HepG2 (cell line): ENCODE measurements around the gene RIPK1. TPM values are rescaled to one million over a fixed set of nuclear protein-coding genes. Genes with fewer than 3 reads are reported as not detected.

Experiments
- ARID2 ChIP-seq: sonication (generic); formaldehyde crosslinking; IDR thresholded peaks from 2 replicates; pipeline ENCODE4 v1.8.1; 2022; ENCODE audit warnings: mild to moderate bottlenecking, missing genetic modification reagents, borderline replicate concordance
- ATAD3A ChIP-seq: sonication (generic); formaldehyde crosslinking; IDR thresholded peaks from 2 replicates; pipeline ENCODE4 v1.4.0; 2020; ENCODE audit warnings: missing genetic modification reagents
- CBFB ChIP-seq: sonication (generic); formaldehyde crosslinking; IDR thresholded peaks from 2 replicates; pipeline ENCODE4 v1.4.0; 2020; ENCODE audit warnings: missing genetic modification reagents
- FLYWCH1 ChIP-seq: sonication (generic); formaldehyde crosslinking; IDR thresholded peaks from 2 replicates; pipeline ENCODE4 v1.8.1; 2023; ENCODE audit warnings: mild to moderate bottlenecking, missing genetic modification reagents
- HOXA7 ChIP-seq: sonication (generic); formaldehyde crosslinking; IDR thresholded peaks from 2 replicates; pipeline ENCODE4 v1.8.1; 2022; ENCODE audit warnings: mild to moderate bottlenecking, missing genetic modification reagents, moderate library complexity
- KDM2A ChIP-seq: sonication (generic); formaldehyde crosslinking; IDR thresholded peaks from 2 replicates; pipeline ENCODE4 v1.4.0; 2020; ENCODE audit warnings: low read depth, missing genetic modification reagents, borderline replicate concordance
- KLF12 ChIP-seq: sonication (generic); formaldehyde crosslinking; IDR thresholded peaks from 2 replicates; pipeline ENCODE4 v1.4.0; 2020; ENCODE audit warnings: missing genetic modification reagents, borderline replicate concordance
- KLF16 ChIP-seq, 2 experiments: sonication (generic) in 1 of 2; formaldehyde crosslinking in 1 of 2; IDR thresholded peaks; 2 replicates each; pipeline versions ENCODE4 v1.6.1 to v1.8.0; 2016 to 2023; ENCODE audit warnings: missing genetic modification reagents in 2 of 2, missing compliant biosample characterization in 1 of 2
- MATR3 ChIP-seq: sonication (generic); formaldehyde crosslinking; IDR thresholded peaks from 2 replicates; pipeline ENCODE4 v1.4.0; 2020; ENCODE audit warnings: missing genetic modification reagents
- MED8 ChIP-seq: sonication (generic); formaldehyde crosslinking; IDR thresholded peaks from 2 replicates; pipeline ENCODE4 v1.8.1; 2023; ENCODE audit warnings: mild to moderate bottlenecking, missing genetic modification reagents; ENCODE audit not compliant: insufficient replicate concordance
- MTF1 ChIP-seq: sonication (generic); formaldehyde crosslinking; IDR thresholded peaks from 2 replicates; pipeline ENCODE4 v1.5.0; 2020; ENCODE audit warnings: missing genetic modification reagents
- NCOA5 ChIP-seq: sonication (generic); formaldehyde crosslinking; IDR thresholded peaks from 2 replicates; pipeline ENCODE4 v1.4.0; 2020; ENCODE audit warnings: missing genetic modification reagents
- PAX8 ChIP-seq: sonication (generic); formaldehyde crosslinking; IDR thresholded peaks from 2 replicates; pipeline ENCODE4 v1.8.0; 2022; ENCODE audit warnings: mild to moderate bottlenecking, missing genetic modification reagents, borderline replicate concordance
- PHF20 ChIP-seq: sonication (generic); formaldehyde crosslinking; IDR thresholded peaks from 2 replicates; pipeline ENCODE4 v1.5.0; 2020; ENCODE audit warnings: mild to moderate bottlenecking, missing genetic modification reagents
- RXRA ChIP-seq: sonication (generic); formaldehyde crosslinking; IDR thresholded peaks from 2 replicates; pipeline ENCODE4 v1.5.1; 2020; ENCODE audit warnings: missing genetic modification reagents
- SNRNP70 ChIP-seq: fragments of 200-400 bp; formaldehyde crosslinking; IDR thresholded peaks from 2 replicates; pipeline ENCODE4 v1.6.1; 2017; ENCODE audit warnings: mild to moderate bottlenecking, low read depth, low read length, moderate library complexity
- ZBTB42 ChIP-seq: sonication (generic); formaldehyde crosslinking; IDR thresholded peaks from 2 replicates; pipeline ENCODE4 v1.5.0; 2020; ENCODE audit warnings: mild to moderate bottlenecking, missing genetic modification reagents
- ZBTB49 ChIP-seq: sonication (generic); formaldehyde crosslinking; IDR thresholded peaks from 2 replicates; pipeline ENCODE4 v1.4.0; 2020; ENCODE audit warnings: missing genetic modification reagents, borderline replicate concordance
- ZFP36L1 ChIP-seq: sonication (generic); formaldehyde crosslinking; IDR thresholded peaks from 2 replicates; pipeline ENCODE4 v1.8.0; 2022; ENCODE audit warnings: mild to moderate bottlenecking, missing genetic modification reagents, moderate library complexity
- ZNF12 ChIP-seq: sonication (generic); formaldehyde crosslinking; IDR thresholded peaks from 2 replicates; pipeline ENCODE4 v1.5.0; 2020; ENCODE audit warnings: missing genetic modification reagents
- ZNF136 ChIP-seq: sonication (generic); formaldehyde crosslinking; IDR thresholded peaks from 2 replicates; pipeline ENCODE4 v1.8.1; 2022; ENCODE audit warnings: low read depth, mild to moderate bottlenecking, moderate library complexity, missing genetic modification reagents
- ZNF275 ChIP-seq: sonication (generic); formaldehyde crosslinking; IDR thresholded peaks from 2 replicates; pipeline ENCODE4 v1.8.0; 2022; ENCODE audit warnings: missing genetic modification reagents, mild to moderate bottlenecking, inconsistent platforms, borderline replicate concordance
- ZNF441 ChIP-seq: sonication (generic); formaldehyde crosslinking; IDR thresholded peaks from 2 replicates; pipeline ENCODE4 v1.7.0; 2021; ENCODE audit warnings: missing genetic modification reagents, borderline replicate concordance
- ZNF709 ChIP-seq: sonication (generic); formaldehyde crosslinking; IDR thresholded peaks from 2 replicates; pipeline ENCODE4 v1.5.0; 2020; ENCODE audit warnings: mild to moderate bottlenecking, missing genetic modification reagents
- polyA plus RNA-seq, 8 experiments: library from polyadenylated mRNA; depleted of rRNA in 3 of 8; stranded (reverse) in 7 of 8; unstranded in 1 of 8; fragments of >200 nt; fragmentation: Illumina TruSeq in 4 of 8; extraction: Trizol in 4 of 8; gene quantifications; 2 replicates each; pipeline versions ENCODE4 v1.2.1 to v1.2.3, GENCODE V29; 2011 to 2016; ENCODE audit warnings: low read depth in 4 of 8, missing spikeins in 1 of 8, mixed read lengths in 1 of 8; ENCODE audit not compliant: insufficient read depth in 1 of 8
- total RNA-seq, 5 experiments: library from RNA; depleted of rRNA; stranded (reverse); fragments of >200 nt; fragmentation: Illumina TruSeq; extraction: Trizol; gene quantifications; 2 replicates each; pipeline ENCODE4 v1.2.3, GENCODE V29; 2016; ENCODE audit warnings: low read depth in 1 of 5
- TF ChIP-seq, protein P1 (sequence below): sonication (generic); formaldehyde crosslinking; IDR thresholded peaks from 2 replicates; pipeline ENCODE4 v1.9.0; 2021; ENCODE audit warnings: missing genetic modification reagents, borderline replicate concordance

The RIPK1 gene
- total and polyA plus RNA-seq, 2 of the 13 experiments (the other 11 are each of a cell fraction or from before 2014, with no cell fraction given): 9.0 to 10.3 TPM

GRCh38 chr6:3157131-3157933 is 89.0 kb downstream of the RIPK1 start, which contains the start of gene TUBB2A (continued):
- TF ChIP-seq, protein P1, sequence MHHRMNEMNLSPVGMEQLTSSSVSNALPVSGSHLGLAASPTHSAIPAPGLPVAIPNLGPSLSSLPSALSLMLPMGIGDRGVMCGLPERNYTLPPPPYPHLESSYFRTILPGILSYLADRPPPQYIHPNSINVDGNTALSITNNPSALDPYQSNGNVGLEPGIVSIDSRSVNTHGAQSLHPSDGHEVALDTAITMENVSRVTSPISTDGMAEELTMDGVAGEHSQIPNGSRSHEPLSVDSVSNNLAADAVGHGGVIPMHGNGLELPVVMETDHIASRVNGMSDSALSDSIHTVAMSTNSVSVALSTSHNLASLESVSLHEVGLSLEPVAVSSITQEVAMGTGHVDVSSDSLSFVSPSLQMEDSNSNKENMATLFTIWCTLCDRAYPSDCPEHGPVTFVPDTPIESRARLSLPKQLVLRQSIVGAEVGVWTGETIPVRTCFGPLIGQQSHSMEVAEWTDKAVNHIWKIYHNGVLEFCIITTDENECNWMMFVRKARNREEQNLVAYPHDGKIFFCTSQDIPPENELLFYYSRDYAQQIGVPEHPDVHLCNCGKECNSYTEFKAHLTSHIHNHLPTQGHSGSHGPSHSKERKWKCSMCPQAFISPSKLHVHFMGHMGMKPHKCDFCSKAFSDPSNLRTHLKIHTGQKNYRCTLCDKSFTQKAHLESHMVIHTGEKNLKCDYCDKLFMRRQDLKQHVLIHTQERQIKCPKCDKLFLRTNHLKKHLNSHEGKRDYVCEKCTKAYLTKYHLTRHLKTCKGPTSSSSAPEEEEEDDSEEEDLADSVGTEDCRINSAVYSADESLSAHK (CRISPR knock-in tag): no peak
- TF ChIP-seq PAX8 (CRISPR knock-in tag): 0 out of 2 replicates have a peak, but pooled peaks have one; percentile 91
- TF ChIP-seq FLYWCH1 (CRISPR knock-in tag): no peak
- no peak for TF ChIP-seq MTF1 (CRISPR knock-in tag)
- peak; percentile 98; the same call in 1 of the 2 replicates for TF ChIP-seq ZFP36L1 (CRISPR knock-in tag)
- TF ChIP-seq HOXA7: no peak
- TF ChIP-seq ZBTB49 (CRISPR knock-in tag): no peak
- TF ChIP-seq ARID2 (CRISPR knock-in tag): no peak
- no peak for TF ChIP-seq SNRNP70
- TF ChIP-seq ZNF709 (CRISPR knock-in tag): no peak
- no peak for TF ChIP-seq PHF20 (CRISPR knock-in tag)
- TF ChIP-seq ZNF441 (CRISPR knock-in tag): peak; percentile 83; the same call in 1 of the 2 replicates
- no peak for TF ChIP-seq RXRA (CRISPR knock-in tag)
- peak; percentile 100 for TF ChIP-seq KLF12
- TF ChIP-seq ZNF275 (CRISPR knock-in tag): peak; percentile 77
- peak; percentile 46; the same call in 1 of the 2 replicates for TF ChIP-seq ZNF12 (CRISPR knock-in tag)
- TF ChIP-seq ZBTB42 (CRISPR knock-in tag): no peak
- TF ChIP-seq ZNF136 (CRISPR knock-in tag): no peak
- TF ChIP-seq KDM2A: peak; percentile 85
- TF ChIP-seq ATAD3A (CRISPR knock-in tag): no peak
- no peak for TF ChIP-seq MATR3 (CRISPR knock-in tag)
- TF ChIP-seq KLF16 (CRISPR knock-in tag; IDR thresholded peaks at IDR 0.05): no peak; a peak in 1 of 4 replicates
- 0 out of 2 replicates have a peak, but pooled peaks have one; percentile 83 for TF ChIP-seq CBFB
- no peak for TF ChIP-seq NCOA5
- peak; percentile 66 for TF ChIP-seq MED8 (CRISPR knock-in tag)
